Epithelial cell of proximal tubule (primary cell): Measurements from ENCODE around the gene PRMT5. TPM values are rescaled to one million over a fixed set of nuclear protein-coding genes. Genes with fewer than 3 reads are reported as not detected.

Experiments
- DNase-seq: peaks from one replicate; pipeline ENCODE4 v3.0.0-alpha.2; 2011; ENCODE audit warnings: low read depth
- H3K4me3 ChIP-seq: 2 replicates; pipeline ENCODE4 v1.5.1; 2011; ENCODE audit warnings: low read depth, mild to moderate bottlenecking, low read length
- total RNA-seq: library from RNA; depleted of rRNA; stranded (reverse); fragments of >200 nt; gene quantifications from 2 replicates; pipeline ENCODE4 v1.2.3, GENCODE V29; 2015
- TF ChIP-seq, protein P1 (sequence below): conservative IDR thresholded peaks from 2 replicates; pipeline ENCODE4 v1.5.1; 2012; ENCODE audit warnings: low read depth, mild to moderate bottlenecking, low read length

Gene PRMT5
- total RNA-seq, 1 donor from 2014 or later: 70.5 TPM

DNA sequence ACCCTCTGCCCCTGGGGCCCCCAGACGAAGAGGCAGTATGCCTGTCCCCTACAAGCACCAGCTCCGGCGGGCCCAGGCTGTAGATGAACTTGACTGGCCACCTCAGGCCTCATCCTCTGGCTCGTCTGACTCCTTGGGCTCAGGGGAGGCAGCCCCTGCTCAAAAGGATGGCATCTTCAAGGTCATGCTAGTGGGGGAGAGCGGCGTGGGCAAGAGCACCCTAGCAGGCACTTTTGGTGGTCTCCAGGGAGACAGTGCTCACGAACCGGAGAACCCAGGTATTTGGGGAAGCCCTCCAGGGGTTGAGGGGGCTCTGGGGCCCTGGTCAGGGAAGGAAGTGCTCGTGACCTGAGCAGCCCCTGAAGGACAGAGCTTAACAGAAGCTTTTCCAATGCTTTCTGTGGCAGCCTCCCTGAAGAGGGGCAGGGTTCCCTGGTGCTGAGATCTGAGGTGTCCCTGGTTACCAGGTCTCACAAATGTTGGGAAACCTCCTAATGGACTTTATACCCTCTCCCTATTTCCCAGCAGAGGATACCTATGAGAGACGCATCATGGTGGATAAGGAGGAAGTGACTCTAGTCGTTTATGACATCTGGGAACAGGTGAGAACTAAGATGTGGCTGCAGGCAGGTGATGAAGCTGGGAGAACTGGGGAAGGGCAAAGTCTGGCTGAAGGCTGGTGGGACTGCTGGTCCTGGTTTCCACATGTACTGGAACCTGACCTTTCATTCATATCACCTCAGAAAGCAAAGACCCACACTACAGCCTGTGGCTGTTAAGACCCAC lies 44.2 kb downstream of the PRMT5 start:
- no peak for DNase-seq
- H3K4me3 ChIP-seq: no peak overlapping the region
- TF ChIP-seq, protein P1, sequence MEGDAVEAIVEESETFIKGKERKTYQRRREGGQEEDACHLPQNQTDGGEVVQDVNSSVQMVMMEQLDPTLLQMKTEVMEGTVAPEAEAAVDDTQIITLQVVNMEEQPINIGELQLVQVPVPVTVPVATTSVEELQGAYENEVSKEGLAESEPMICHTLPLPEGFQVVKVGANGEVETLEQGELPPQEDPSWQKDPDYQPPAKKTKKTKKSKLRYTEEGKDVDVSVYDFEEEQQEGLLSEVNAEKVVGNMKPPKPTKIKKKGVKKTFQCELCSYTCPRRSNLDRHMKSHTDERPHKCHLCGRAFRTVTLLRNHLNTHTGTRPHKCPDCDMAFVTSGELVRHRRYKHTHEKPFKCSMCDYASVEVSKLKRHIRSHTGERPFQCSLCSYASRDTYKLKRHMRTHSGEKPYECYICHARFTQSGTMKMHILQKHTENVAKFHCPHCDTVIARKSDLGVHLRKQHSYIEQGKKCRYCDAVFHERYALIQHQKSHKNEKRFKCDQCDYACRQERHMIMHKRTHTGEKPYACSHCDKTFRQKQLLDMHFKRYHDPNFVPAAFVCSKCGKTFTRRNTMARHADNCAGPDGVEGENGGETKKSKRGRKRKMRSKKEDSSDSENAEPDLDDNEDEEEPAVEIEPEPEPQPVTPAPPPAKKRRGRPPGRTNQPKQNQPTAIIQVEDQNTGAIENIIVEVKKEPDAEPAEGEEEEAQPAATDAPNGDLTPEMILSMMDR: no peak

DNA sequence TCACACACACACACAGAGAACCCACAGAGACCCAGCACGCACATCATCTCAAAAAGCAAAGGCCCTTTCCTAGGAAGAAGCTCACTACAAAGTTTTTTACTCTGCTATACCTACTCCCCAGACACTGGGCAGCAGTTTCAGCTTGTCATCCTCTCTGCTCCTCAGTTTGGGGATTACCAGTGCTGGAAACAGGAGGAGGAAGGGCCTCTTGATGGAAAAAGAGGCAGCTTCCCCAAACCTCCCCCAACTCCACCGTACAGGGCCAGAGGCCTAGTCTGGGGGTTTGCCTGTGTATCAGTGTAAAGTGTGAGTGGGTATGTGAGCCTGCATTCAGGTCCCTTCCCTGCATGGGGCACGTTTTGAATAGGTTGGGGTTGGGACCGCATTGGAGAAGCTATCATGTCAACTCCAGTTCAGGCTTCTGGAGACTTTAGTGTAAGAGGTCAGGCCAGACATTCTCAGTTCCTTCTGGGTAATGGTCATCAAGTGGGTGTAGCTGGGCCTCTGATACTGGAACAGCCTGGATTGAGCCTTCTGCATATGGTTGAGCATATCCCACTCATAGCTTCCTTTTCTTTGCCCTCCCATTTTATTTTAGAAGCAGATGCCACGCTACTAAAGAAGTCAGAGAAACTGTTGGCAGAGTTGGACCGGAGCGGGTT lies 45.0 kb downstream of the PRMT5 start:
- H3K4me3 ChIP-seq: no peak overlapping the region
- no peak for DNase-seq
- TF ChIP-seq, protein P1: no peak

DNA sequence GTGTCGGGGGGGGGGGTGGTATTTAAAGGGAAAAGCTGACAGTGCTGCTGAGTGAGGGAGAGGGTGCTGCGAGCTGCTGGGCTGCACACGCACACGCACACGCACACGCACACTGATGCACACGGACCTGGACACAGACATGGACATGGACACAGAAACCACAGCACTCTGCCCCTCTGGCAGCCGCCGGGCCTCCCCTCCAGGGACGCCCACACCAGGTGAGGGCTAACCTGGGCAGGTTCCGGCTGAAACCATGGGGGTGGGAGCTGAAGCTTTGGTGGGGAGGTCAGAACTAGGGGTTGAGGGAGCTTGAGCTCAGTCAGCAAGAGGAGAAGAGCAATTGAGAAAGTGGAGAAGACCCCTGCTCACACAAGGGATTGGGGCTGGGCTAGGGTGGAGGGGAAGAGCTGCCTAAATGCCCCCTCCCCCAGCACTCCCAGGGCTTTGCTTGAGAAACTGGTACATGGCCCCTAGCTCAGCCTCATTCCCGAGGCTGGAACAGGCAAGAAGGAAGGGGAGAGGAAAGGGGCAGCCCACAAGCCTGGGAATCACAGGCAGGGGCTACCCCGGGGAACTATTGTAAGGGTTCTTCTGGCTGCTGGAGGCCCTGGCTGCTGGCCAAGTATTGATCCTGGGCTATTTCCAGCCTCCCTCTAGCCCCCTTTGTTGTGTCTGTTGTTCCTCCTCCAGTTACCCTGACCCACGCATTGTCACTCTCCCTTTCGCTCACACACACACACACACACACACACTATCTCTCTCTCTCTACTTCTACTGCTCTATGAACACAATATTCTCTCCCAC lies 45.8 kb downstream of the PRMT5 start, which contains the start of gene REM2:
REM2 (plus strand) TSS at position 50 of the 804 bp plus-strand sequence; CDS start at position 116, 66 bp downstream.
- peak within 1 kb of the TSS; percentile 8 for H3K4me3 ChIP-seq
- no peak for DNase-seq
- TF ChIP-seq, protein P1: no peak

DNA sequence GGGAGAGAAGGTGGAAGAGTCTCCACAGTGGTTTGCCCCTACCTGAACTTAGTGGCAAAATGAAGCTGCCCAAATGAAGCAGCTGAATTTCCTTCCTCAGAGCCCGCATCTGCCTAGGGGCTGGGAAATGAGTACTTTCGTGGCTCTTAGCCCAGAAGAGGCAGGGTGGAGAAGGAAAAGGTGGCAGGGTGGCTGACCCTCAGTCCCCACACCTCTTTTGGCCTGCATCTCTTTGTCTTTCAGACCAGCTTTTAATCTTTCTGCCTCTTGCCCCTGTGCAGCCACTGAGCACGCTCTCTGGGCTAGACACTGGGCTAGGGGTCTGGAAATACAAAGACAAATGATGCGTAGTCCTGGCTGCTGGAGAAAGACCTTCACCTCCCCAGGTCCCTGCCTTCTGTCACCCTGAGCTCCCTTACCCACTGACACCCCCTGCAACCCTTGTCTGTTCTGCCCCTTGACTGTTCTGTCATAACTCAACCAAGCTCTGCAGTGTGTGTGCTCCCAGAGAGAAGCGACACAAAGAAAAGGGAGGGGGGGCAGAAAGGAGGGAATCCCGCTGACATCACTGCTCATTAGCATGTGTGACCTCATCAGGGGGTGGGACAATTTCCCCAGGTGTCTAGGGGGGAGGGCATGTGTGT lies 46.5 kb downstream of the PRMT5 start:
- DNase-seq: no peak
- TF ChIP-seq, protein P1: no peak
- peak overlapping the region; percentile 2 for H3K4me3 ChIP-seq

DNA sequence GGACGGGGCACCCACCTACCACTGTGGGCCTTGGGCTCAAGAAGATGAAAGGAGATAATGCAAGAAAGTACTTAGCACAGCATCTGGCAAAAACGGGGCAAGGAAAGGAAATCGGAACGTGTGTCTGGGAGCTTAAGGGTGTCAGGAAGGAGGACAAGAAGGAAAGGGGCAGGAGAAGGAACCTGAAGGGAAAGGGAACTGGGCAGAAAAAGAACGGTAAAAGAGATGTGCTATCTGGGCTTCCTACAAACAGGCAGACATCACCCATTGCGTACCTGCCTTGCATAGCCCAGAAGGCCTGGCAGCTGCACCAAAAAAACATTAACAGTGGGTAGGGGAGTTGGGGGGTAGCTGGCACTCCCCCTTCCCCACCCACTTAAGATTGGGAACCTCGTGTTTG lies 47.1 kb downstream of the PRMT5 start:
- no peak for DNase-seq
- no peak overlapping the region for H3K4me3 ChIP-seq
- TF ChIP-seq, protein P1: no peak
